Neural crest cell (in vitro differentiated cells): ENCODE measurements around the gene ACTL7A. TPM values are rescaled to one million over a fixed set of nuclear protein-coding genes. Genes with fewer than 3 reads are reported as not detected.
"Not testable (repeated sequence)": the region's sequence is repeated elsewhere in the genome, so short reads cannot be mapped to it uniquely, and the experiment has no call there.

Experiments
- DNase-seq: peaks from one replicate; pipeline ENCODE4 v3.0.0; 2021; ENCODE audit warnings: low read depth, mixed read lengths, low spot score
- H3K27ac Mint-ChIP-seq: one replicate; pipeline ENCODE4 v1.8.0; 2021; ENCODE audit warnings: mild to moderate bottlenecking, mixed read lengths; ENCODE audit not compliant: unreplicated experiment
- H3K27me3 Mint-ChIP-seq: 2 replicates; pipeline ENCODE4 v1.8.0; 2021; ENCODE audit warnings: low read depth, mild to moderate bottlenecking, mixed read lengths
- H3K36me3 Mint-ChIP-seq: 2 replicates; pipeline ENCODE4 v1.8.0; 2021; ENCODE audit warnings: low read depth, mild to moderate bottlenecking, mixed read lengths
- H3K4me1 Mint-ChIP-seq: 2 replicates; pipeline ENCODE4 v1.8.0; 2021; ENCODE audit warnings: mixed read lengths
- H3K4me3 Mint-ChIP-seq: one replicate; pipeline ENCODE4 v1.8.0; 2021; ENCODE audit warnings: mild to moderate bottlenecking, mixed read lengths
- H3K9me3 Mint-ChIP-seq: 2 replicates; pipeline ENCODE4 v1.8.0; 2021; ENCODE audit warnings: mixed read lengths
- CTCF ChIP-seq: fragments of 200-600 bp; sonication (generic); conservative IDR thresholded peaks from 2 replicates; pipeline ENCODE4 v1.5.0; 2021; ENCODE audit warnings: antibody characterized with exemption, mild to moderate bottlenecking
- total RNA-seq: library from RNA; stranded (reverse); gene quantifications from 2 replicates; pipeline ENCODE4 v1.2.1, GENCODE V29; 2021

The ACTL7A gene
- total RNA-seq, 1 donor from 2014 or later: not detected

DNA sequence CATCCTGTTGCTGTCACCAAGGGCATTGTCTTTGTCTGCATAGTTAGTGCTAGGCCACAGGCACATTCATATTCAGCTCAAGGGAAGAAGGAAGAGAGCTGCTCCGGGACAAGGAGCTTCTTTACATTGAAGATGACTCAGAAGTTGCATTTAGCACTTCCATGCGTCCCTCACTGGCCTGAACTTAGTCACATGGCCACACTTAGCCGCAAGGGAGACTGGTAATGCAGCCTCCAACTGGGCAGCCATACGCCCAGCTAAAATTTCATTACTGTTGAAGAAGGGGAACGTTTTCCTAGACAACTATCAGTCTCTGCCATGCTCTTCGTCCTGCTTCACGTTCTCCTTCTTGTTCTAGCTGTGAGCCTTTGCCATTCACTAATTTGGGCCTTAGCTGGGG, 26.2 kb upstream of the ACTL7A start:
- DNase-seq: no peak
- no peaks in the 10 kb centered on the region for H3K27me3 Mint-ChIP-seq
- no peak for TF ChIP-seq CTCF
- H3K4me3 Mint-ChIP-seq: no peak overlapping the region
- peaks cover 5% of the 10 kb centered on the region for H3K9me3 Mint-ChIP-seq
- no peak overlapping the region for H3K27ac Mint-ChIP-seq
- H3K36me3 Mint-ChIP-seq: no peaks in the 10 kb centered on the region
- no peaks in the 10 kb centered on the region for H3K4me1 Mint-ChIP-seq

DNA sequence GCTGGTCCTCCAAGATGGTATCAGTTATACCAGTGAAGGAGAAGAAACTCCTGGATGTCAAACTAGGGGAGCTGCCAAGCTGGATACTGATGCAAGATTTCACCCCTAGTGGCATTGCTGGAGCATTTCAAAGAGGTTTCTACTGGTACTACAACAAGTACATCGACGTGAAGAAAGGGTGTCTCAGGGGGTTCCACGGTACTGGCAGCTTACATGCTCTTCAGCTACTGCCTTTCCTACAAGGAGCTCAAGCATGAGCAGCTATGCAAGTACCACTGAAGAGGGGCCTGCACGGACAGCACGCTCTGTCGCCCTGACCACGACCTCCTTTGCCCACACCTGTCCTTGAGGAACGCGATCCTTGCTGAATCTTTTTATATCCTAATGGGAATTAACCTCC, 25.7 kb upstream of the ACTL7A start:
- DNase-seq: no peak
- Mint-ChIP-seq H3K4me3 (no peak overlapping the region), H3K4me1 (no peaks in the 10 kb centered on the region), H3K9me3 (peaks cover 5% of the 10 kb centered on the region), H3K36me3 (no peaks in the 10 kb centered on the region), H3K27ac (no peak overlapping the region), H3K27me3 (no peaks in the 10 kb centered on the region)
- TF ChIP-seq CTCF: no peak

GRCh38 chr9:108836781-108837180, 25.3 kb upstream of the ACTL7A start:
- no peaks in the 10 kb centered on the region for H3K27me3 Mint-ChIP-seq
- H3K4me1 Mint-ChIP-seq: no peaks in the 10 kb centered on the region
- peaks cover 5% of the 10 kb centered on the region for H3K9me3 Mint-ChIP-seq
- H3K27ac Mint-ChIP-seq: no peak overlapping the region
- no peak for TF ChIP-seq CTCF
- H3K4me3 Mint-ChIP-seq: no peak overlapping the region
- DNase-seq: no peak
- H3K36me3 Mint-ChIP-seq: no peaks in the 10 kb centered on the region

DNA sequence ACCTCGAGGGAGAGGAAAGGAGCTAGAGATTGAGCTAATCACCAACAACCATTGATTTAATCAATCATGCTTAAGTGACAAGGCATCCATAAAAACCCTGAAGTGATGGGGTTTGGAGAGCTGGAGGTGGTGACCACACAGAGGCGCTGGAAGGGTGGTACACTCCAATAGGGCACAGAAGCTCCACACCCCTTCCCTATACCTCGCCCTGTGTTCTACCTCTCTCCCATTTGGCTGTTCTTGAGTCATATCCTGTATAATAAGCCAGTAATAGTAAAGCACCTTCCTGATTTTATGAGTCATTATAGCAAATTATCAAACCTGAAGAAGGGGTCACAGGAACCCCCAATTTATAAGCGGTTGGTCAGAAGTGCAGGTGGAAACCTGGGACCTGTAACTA, 24.5 kb upstream of the ACTL7A start:
- TF ChIP-seq CTCF: no peak

DNA sequence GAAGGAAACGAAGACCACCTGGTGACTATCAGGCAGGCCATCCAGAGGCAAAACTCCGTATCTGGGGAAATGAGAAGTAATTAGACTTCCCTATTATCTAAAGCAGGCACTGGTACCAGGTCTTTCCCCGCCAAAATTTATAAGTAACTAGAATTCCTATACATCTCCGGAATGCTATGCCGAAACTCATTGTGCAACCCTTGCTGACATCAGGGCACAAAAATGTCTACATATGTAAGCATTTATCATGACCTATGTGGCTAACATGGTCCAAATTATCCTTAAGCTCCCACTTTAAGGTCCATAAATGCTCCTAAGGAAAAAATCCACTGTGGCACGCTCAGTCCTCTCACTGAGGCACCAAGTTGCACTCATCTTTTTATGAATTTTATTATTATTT, 24.0 kb upstream of the ACTL7A start:
- no peaks in the 10 kb centered on the region for H3K36me3 Mint-ChIP-seq
- no peaks in the 10 kb centered on the region for H3K4me1 Mint-ChIP-seq
- H3K4me3 Mint-ChIP-seq: no peak overlapping the region
- no peaks in the 10 kb centered on the region for H3K27me3 Mint-ChIP-seq
- peaks cover 1% of the 10 kb centered on the region for H3K9me3 Mint-ChIP-seq
- no peak overlapping the region for H3K27ac Mint-ChIP-seq
- TF ChIP-seq CTCF: no peak
- no peak for DNase-seq

More for the DNA sequence above, 24.5 kb upstream of the ACTL7A start:
- H3K4me3 Mint-ChIP-seq: no peak overlapping the region
- H3K36me3 Mint-ChIP-seq: no peaks in the 10 kb centered on the region
- H3K4me1 Mint-ChIP-seq: no peaks in the 10 kb centered on the region
- H3K9me3 Mint-ChIP-seq: peaks cover 5% of the 10 kb centered on the region
- no peaks in the 10 kb centered on the region for H3K27me3 Mint-ChIP-seq
- H3K27ac Mint-ChIP-seq: no peak overlapping the region
- no peak for DNase-seq

DNA sequence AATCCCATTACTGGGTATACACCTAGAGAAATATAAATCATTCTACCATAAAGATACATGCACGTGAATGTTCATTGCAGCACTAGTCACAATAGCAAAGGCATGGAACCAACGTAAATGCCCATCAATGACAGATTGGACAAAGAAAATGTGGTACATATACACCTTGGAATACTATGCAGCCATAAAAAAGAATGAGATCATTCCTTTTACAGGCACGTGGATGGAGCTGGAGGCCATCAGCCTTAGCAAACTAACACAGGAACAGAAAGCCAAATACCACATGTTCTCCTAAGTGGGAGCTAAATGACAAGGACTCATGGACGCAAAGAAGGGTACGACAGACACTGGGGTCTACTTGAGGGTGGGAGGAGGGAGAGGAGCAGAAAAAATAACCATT, 22.5 kb upstream of the ACTL7A start:
- not testable (repeated sequence) for H3K27me3 Mint-ChIP-seq, H3K9me3 Mint-ChIP-seq, H3K36me3 Mint-ChIP-seq, H3K4me1 Mint-ChIP-seq, H3K27ac Mint-ChIP-seq, H3K4me3 Mint-ChIP-seq, DNase-seq
